ENCODE data around the gene GADL1. TPM values are rescaled to one million over a fixed set of nuclear protein-coding genes. Genes with fewer than 3 reads are reported as not detected.

GADL1 gene
- total RNA-seq, 2 experiments from 2014 or later: not detected

DNA sequence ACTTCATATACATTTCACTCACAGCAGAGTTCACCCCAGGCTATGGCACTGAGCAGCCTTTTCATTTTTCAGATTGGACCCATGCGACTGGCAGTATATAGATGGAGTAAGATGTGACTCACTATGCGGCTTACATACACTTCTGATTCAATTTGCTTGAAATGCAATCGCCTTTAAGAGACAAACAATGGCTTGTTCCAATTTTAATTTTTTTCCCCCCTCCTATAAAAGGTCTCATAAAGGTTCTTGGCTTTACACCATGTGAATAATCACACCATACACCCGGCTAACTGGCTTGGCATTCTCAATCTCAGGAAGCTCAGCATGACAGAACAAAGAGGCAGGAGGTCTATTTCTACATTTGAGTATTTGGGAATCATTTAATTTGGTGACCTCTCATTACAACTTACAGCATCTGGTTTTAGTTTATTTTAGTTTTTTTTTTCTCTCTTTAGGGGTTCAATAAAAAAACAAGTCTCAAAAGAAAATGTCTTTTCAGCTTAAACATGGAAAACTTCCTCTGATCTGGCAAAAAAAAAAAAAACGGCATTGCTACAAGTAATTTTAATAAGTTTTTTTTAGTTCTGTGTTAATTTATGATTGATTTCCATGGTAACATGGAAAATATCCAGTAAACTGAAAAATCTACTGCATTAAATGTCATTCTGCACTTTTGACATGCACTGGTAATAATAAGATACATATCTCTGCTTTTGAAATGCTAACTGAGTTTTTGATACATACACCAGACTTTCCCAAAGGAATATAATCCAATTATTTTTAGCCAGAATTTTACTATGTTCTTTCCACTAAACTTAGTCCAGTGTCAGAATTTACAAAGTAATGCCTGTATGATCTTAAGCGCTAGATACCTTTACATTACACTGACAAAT, 38.8 kb downstream of the GADL1 start:
- Mint-ChIP-seq H3K4me3 (no peak overlapping the region), H3K9me3 (no peaks in the 10 kb centered on the region), H3K27ac (no peak overlapping the region), H3K4me1 (ENCODE audit: low read depth) (no peaks in the 10 kb centered on the region), H3K36me3 (ENCODE audit: low read depth) (no peaks in the 10 kb centered on the region), H3K27me3 (no peaks in the 10 kb centered on the region)
- POLR2A ChIA-PET: no interaction called here
- intact Hi-C loops (cut with micrococcal nuclease): no loop called here
- CTCF ChIA-PET: interaction anchor here (1.2 to 1.3 kb wide), 2 partner anchors 16 to 87 kb away, joined by 3 to 4 read pairs; no protein-coding TSS in a partner anchor
- TF ChIP-seq CTCF (IDR thresholded peaks at IDR 0.05): no peak
- ATAC-seq (no peak), DNase-seq (no peak)

- ChIA-PET CTCF (no interaction called here), POLR2A (interaction anchor here (0.5 to 0.6 kb wide), 2 partner anchors 222 to 1661 kb away, joined by 3 read pairs; no protein-coding TSS in a partner anchor)
- no peaks in the 10 kb centered on the region for H3K36me3 Mint-ChIP-seq (ENCODE audit: low read depth)
- no peaks in the 10 kb centered on the region for H3K9me3 Mint-ChIP-seq
- no peaks in the 10 kb centered on the region for H3K27me3 Mint-ChIP-seq
- DNase-seq: no peak
- H3K27ac Mint-ChIP-seq: no peak overlapping the region
- no peak for TF ChIP-seq CTCF (IDR thresholded peaks at IDR 0.05)
- intact Hi-C loops (cut with micrococcal nuclease): no loop called here
- no peak overlapping the region for H3K4me3 Mint-ChIP-seq
- H3K4me1 Mint-ChIP-seq (ENCODE audit: low read depth): peaks cover 4% of the 10 kb centered on the region
- ATAC-seq: no peak
These were observed 41.6 kb downstream of the GADL1 start for GRCh38 chr3:30852833-30853232.

- Mint-ChIP-seq H3K9me3 (no peaks in the 10 kb centered on the region), H3K27me3 (peaks cover 2% of the 10 kb centered on the region), H3K4me1 (ENCODE audit: low read depth) (peaks cover 11% of the 10 kb centered on the region), H3K27ac (no peak overlapping the region), H3K36me3 (ENCODE audit: low read depth) (no peaks in the 10 kb centered on the region), H3K4me3 (no peak overlapping the region)
- TF ChIP-seq CTCF (IDR thresholded peaks at IDR 0.05): no peak
- DNase-seq (no peak), ATAC-seq (no peak)
- CTCF ChIA-PET: interaction anchor here (0.9 kb wide), 1 partner anchor 39 kb away, joined by 4 read pairs; no protein-coding TSS in a partner anchor
- intact Hi-C loops (cut with micrococcal nuclease): no loop called here
- POLR2A ChIA-PET: no interaction called here
These were observed 46.2 kb downstream of the GADL1 start for GRCh38 chr3:30848087-30848779.

GRCh38 chr3:30847592-30847991, 46.9 kb downstream of the GADL1 start:
- Mint-ChIP-seq H3K27me3 (peaks cover 2% of the 10 kb centered on the region), H3K9me3 (no peaks in the 10 kb centered on the region), H3K4me3 (no peak overlapping the region), H3K27ac (no peak overlapping the region), H3K4me1 (ENCODE audit: low read depth) (peaks cover 11% of the 10 kb centered on the region), H3K36me3 (ENCODE audit: low read depth) (no peaks in the 10 kb centered on the region)
- CTCF ChIA-PET: interaction anchor here (0.9 kb wide), 1 partner anchor 39 kb away, joined by 4 read pairs; no protein-coding TSS in a partner anchor
- ATAC-seq (peak; percentile 37), DNase-seq (no peak)
- TF ChIP-seq CTCF (IDR thresholded peaks at IDR 0.05): no peak
- POLR2A ChIA-PET: no interaction called here
- intact Hi-C loops (cut with micrococcal nuclease): no loop called here

DNA sequence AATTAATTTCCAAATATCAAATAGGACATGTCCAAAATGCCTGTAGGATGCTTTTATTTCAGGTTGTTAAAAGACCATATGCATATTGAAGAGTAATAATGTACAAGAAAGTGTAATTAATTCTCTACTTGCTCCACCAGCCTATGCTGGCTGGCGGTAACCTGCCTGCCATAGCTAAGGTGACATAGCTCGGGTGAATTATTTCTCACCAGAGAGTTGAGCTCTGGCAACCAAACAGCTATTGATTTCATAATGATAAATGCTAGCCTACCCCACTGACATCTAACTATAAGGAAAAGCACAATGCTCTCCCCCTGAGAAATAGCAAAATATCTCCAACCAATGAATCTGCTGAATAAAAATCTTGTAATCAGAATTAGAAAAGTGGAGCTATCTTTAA, 48.9 kb downstream of the GADL1 start:
- no peak for TF ChIP-seq CTCF (IDR thresholded peaks at IDR 0.05)
- Mint-ChIP-seq H3K36me3 (ENCODE audit: low read depth) (no peaks in the 10 kb centered on the region), H3K27ac (no peak overlapping the region), H3K27me3 (peaks cover 2% of the 10 kb centered on the region), H3K4me1 (ENCODE audit: low read depth) (peaks cover 11% of the 10 kb centered on the region), H3K4me3 (no peak overlapping the region), H3K9me3 (no peaks in the 10 kb centered on the region)
- POLR2A ChIA-PET: no interaction called here
- no peak for ATAC-seq
- no peak for DNase-seq
- CTCF ChIA-PET: interaction anchor here (0.7 kb wide), 1 partner anchor 24 kb away, joined by 3 read pairs; no protein-coding TSS in a partner anchor
- intact Hi-C loops (cut with micrococcal nuclease): no loop called here
